Mucosa of descending colon (tissue), 3 donors: ENCODE data around the gene KRTAP19-3. TPM values are rescaled to one million over a fixed set of nuclear protein-coding genes. Genes with fewer than 3 reads are reported as not detected.

Experiments
- ATAC-seq: fragments of 200-7000 bp; cut with Tn5 transposase; one replicate; pipeline ENCODE4 v1.9.1; 2020; ENCODE audit warnings: mild to moderate bottlenecking, moderate library complexity
- DNase-seq, 3 donors: peaks; one replicate each; pipeline ENCODE4 v3.0.0-alpha.2; 2020
- H3K36me3 ChIP-seq: fragments of 200-600 bp; one replicate; pipeline ENCODE4 v1.8.0; 2021; ENCODE audit warnings: low read depth, mild to moderate bottlenecking
- H3K4me1 ChIP-seq: fragments of 200-600 bp; one replicate; pipeline ENCODE4 v1.8.0; 2021; ENCODE audit warnings: low read depth, mild to moderate bottlenecking
- H3K4me3 ChIP-seq: fragments of 200-600 bp; one replicate; pipeline ENCODE4 v1.8.0; 2021; ENCODE audit warnings: mild to moderate bottlenecking
- H3K9me3 ChIP-seq: fragments of 200-600 bp; one replicate; pipeline ENCODE4 v1.8.0; 2021; ENCODE audit warnings: mild to moderate bottlenecking
- intact Hi-C, 2 donors: fragments of 100-400 bp; cut with DNase I in 1 of 2; cut with micrococcal nuclease in 1 of 2; formaldehyde crosslinking; loops; one replicate each; pipeline versions ENCODE4 v1.11.0 to v1.11.1; 2022; cut with DNase I, micrococcal nuclease
- total RNA-seq, 3 donors: library from RNA; stranded (reverse); fragmentation: NEBNext Ultra II Directional in 2 of 3; extraction: Animal tissue kit (Norgen Biotek cat#: 25700) in 2 of 3; gene quantifications; one replicate each; pipeline versions ENCODE4 v1.2.1 to v1.2.4, GENCODE V29; 2021 to 2023
- TF ChIP-seq, protein P1 (sequence below): fragments of 200-600 bp; IDR thresholded peaks from one replicate; pipeline ENCODE4 v1.8.0; 2022; ENCODE audit warnings: antibody characterized with exemption, mild to moderate bottlenecking
- donor health status: DM: no; HTN: no; CAD: no; lungs with moderate emphysema.
- donor health status: DM: no; HTN: no; CAD: no.
- donor health status: DM: no; HTN: yes; CAD: no.

KRTAP19-3 gene
- total RNA-seq, 3 donors from 2014 or later = not detected

DNA sequence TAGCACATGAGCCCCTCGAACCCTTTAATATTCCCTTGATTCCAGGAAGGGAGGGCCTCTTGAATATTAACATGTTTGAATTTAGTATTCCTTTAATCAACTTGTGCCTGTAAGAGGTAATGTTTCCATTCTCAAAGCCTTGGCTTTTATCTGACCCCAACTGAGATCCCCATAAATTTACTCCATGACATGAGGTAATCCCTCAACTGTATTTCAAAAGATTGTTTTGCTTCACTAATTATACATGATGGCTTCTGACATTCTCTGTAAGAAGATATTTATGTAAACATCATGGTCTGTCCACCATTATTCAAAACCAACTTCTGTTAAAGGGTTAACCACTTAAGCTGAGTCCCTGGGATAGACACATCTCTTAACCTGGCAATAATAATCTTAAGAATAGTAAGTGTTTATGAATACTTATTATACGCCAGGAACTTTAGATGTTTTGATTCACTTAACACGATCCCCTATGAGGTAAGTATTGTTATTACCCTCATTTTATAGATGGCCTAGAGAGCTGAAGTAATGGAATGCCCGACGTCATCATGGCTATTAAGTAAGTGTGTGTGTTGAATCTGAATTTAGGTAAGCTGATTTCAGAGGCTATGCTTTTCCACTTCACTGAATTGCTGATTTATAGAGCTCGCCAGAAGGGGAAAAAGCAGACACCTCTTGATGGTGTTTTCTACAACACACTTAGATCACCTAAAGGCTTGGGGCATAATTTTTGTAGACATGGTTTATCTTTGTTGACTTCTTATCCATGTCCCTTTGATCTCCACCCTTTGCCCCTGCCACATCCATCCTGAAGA is 22.7 kb downstream of the KRTAP19-3 start:
- intact Hi-C loops = no loop called here
- DNase-seq (no peak), ATAC-seq (no peak)
- Histone ChIP-seq H3K4me3 (no peak overlapping the region), H3K36me3 (no peaks in the 10 kb centered on the region), H3K9me3 (peaks cover 30% of the 10 kb centered on the region), H3K4me1 (no peaks in the 10 kb centered on the region)
- TF ChIP-seq, protein P1, sequence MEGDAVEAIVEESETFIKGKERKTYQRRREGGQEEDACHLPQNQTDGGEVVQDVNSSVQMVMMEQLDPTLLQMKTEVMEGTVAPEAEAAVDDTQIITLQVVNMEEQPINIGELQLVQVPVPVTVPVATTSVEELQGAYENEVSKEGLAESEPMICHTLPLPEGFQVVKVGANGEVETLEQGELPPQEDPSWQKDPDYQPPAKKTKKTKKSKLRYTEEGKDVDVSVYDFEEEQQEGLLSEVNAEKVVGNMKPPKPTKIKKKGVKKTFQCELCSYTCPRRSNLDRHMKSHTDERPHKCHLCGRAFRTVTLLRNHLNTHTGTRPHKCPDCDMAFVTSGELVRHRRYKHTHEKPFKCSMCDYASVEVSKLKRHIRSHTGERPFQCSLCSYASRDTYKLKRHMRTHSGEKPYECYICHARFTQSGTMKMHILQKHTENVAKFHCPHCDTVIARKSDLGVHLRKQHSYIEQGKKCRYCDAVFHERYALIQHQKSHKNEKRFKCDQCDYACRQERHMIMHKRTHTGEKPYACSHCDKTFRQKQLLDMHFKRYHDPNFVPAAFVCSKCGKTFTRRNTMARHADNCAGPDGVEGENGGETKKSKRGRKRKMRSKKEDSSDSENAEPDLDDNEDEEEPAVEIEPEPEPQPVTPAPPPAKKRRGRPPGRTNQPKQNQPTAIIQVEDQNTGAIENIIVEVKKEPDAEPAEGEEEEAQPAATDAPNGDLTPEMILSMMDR = no peak

DNA sequence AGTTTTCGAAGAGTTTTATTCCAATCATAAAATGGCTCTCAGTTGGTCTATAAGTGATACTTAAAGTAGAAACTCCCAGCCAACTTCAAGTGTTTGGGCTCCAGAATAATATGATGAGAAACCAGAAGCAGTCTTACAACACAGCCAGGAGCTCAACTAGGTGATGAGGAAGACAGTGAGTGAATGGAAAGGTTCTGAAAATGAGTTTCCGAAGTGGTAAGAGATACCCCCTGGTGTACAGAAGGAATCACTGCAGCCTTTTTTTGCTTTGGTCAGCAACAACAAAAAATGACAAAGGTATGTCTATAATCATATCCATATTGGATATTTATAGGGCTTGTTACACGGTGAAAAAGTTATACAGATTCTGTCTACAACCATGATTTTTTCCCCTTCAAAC is 28.1 kb downstream of the KRTAP19-3 start:
- no peaks in the 10 kb centered on the region for H3K36me3 ChIP-seq
- no peak overlapping the region for H3K4me3 ChIP-seq
- no peaks in the 10 kb centered on the region for H3K4me1 ChIP-seq
- peaks cover 23% of the 10 kb centered on the region for H3K9me3 ChIP-seq
- intact Hi-C loops = no loop called here
- ATAC-seq (no peak), DNase-seq (no peak)
- TF ChIP-seq, protein P1 = no peak

GRCh38 chr21:30448514-30448913 is 43.3 kb downstream of the KRTAP19-3 start:
- no peaks in the 10 kb centered on the region for H3K4me1 ChIP-seq
- DNase-seq (no peak), ATAC-seq (no peak)
- peaks cover 11% of the 10 kb centered on the region for H3K9me3 ChIP-seq
- intact Hi-C loops = no loop called here
- H3K4me3 ChIP-seq = no peak overlapping the region
- H3K36me3 ChIP-seq = no peaks in the 10 kb centered on the region
- TF ChIP-seq, protein P1 = no peak

DNA sequence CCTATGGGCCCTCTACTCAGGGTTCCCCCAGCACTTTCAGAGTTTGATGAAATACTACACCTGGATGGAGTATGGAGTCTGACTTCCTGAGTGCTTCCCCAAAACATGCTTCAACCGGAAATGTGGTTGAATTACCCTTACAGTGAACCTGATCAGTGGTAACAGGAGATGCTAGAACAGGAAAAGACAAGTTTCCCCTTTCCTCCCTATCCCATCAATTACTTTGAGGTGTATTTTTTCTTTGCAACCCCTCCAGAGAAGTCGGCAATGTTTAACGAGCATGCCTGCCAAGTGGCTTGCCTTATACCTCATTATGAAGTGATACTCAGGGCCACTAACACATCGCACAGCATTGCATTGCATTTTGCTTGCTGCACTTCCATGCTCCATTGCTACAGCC is 44.8 kb downstream of the KRTAP19-3 start:
- no peaks in the 10 kb centered on the region for H3K36me3 ChIP-seq
- intact Hi-C loops = no loop called here
- no peak for DNase-seq
- ATAC-seq = no peak
- H3K4me1 ChIP-seq = no peaks in the 10 kb centered on the region
- no peak overlapping the region for H3K4me3 ChIP-seq
- peaks cover 4% of the 10 kb centered on the region for H3K9me3 ChIP-seq
- TF ChIP-seq, protein P1 = no peak

DNA sequence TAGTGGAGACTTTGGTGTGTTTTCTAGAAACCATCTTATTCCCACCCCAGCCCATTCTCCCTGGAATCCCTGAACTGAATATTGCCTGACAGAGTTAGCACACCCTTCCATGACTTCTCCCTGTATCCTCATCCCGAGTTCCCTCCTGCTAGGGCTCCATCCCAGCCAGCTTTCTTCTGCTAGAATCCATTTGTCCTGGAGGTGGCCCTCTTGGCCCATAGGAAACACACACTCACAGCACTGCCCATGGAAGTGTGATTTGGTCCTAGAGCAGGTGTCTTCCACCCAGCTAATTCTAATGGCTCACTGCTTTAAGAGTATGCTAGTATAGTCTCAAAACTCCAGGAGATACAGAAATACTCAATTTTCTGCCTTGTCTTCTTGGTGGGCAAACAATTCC is 47.6 kb downstream of the KRTAP19-3 start:
- DNase-seq = no peak
- Histone ChIP-seq H3K4me3 (no peak overlapping the region), H3K4me1 (no peaks in the 10 kb centered on the region), H3K36me3 (no peaks in the 10 kb centered on the region), H3K9me3 (no peaks in the 10 kb centered on the region)
- TF ChIP-seq, protein P1 = no peak
- intact Hi-C loops = no loop called here
- no peak for ATAC-seq
